GM23338 (cell line): Measurements from ENCODE around the gene PRDM1.

Source experiments
- POLR2AphosphoS5 ChIP-seq: IDR thresholded peaks from 2 replicates; pipeline ENCODE4 v1.6.1; 2016; ENCODE audit warnings: antibody characterized with exemption, low read depth
- STAT1 ChIP-seq: IDR thresholded peaks from one replicate; pipeline ENCODE4 v1.6.1; 2016; ENCODE audit warnings: antibody characterized with exemption; ENCODE audit not compliant: unreplicated experiment

- no peak for TF ChIP-seq POLR2AphosphoS5
- no peak for TF ChIP-seq STAT1
Measured at GRCh38 chr6:106080763-106081095, 5.4 kb upstream of the PRDM1 start.
